C4-2B (cell line): ENCODE measurements around the gene ARHGAP20.

ENCODE experiments used
- CTCF ChIP-seq: fragments of 450-650 bp; conservative IDR thresholded peaks from 2 replicates; pipeline ENCODE4 v1.5.1; 2017; ENCODE audit warnings: mild to moderate bottlenecking
- ZFX ChIP-seq: fragments of 450-650 bp; IDR thresholded peaks from 2 replicates; pipeline ENCODE4 v1.6.1; 2017

GRCh38 chr11:110691926-110692325 lies 20.3 kb downstream of the ARHGAP20 start:
- no peak for TF ChIP-seq CTCF
- no peak for TF ChIP-seq ZFX
